ELF-1 (cell line): Measurements from ENCODE around the gene AFF2.
A peak's percentile ranks its signal among the peaks of the same experiment; 100 is the strongest.

Source experiments
- DNase-seq: peaks from one replicate; pipeline ENCODE4 v3.0.0-alpha.2; 2016; ENCODE audit warnings: low read depth, low spot score

The AFF2 gene

DNA sequence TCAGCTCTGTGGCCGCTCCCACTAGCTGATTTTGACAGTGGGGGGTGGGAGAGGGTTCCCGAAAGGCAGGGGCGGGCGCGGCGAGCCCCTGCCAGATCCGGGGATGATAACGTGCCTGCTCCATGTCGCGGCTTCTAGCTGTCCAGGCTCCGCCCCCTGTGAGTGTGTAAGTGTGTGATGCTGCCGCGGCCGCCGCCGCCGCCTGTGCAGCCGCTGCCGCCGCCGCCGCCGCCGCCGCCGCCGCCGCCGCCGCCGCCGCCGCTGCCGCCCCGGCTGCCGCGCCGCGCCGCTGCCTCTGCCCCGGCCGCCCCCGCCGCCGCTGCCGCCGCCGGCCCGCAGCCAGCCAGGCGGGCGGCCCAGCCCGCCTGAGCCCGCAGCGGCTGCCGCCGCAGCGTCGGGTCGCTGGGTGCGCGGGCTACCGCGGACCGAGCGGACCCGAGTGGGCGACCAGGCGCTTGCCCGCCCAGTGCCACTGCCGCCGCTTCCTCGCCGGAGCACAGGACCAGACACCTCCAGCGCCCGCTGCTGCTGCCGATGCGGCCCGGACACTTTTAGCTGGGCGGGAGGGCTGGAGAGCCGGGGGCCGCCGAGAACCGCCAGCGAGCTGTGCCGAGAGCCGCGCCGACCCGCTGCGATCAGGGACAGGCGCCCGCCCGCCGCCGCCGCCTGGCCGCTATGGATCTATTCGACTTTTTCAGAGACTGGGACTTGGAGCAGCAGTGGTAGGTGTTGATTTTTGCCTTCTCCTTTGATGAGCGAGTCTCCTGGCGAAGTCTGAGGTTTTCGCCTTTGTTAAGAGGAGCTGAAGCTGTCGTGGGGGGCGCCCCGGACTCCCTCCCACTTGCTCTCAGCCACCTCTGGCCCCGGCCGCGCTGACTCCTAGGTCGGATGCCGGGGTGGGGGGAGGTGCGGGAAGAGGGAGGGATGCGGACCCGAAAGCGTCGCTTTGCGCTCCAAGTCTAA is at the start of gene AFF2:
Gene AFF2, plus strand, starts transcription at position 195 of the 963 bp plus-strand sequence. Its CDS starts 481 bp downstream, at position 676.
- peak; percentile 75 for DNase-seq

DNA sequence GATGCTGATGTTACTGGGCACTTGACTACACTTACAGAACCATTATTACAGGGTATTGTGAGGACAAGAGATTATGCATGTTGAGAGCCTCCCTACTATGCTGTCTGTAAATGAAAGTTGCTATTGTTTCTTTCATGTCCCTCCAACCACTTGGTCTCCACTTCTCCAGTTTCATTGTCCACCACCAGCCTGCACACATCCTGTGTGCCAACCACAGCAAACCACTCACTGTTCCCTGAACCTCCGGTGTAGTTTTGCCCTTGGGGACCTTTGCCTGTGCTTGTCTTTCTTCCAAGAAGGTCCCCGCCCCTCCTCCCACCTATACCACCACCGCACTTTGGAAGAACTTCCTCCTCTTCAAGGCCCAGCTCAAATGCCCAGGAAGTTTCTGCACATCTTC is 43.1 kb upstream of the AFF2 start:
- DNase-seq: no peak

DNA sequence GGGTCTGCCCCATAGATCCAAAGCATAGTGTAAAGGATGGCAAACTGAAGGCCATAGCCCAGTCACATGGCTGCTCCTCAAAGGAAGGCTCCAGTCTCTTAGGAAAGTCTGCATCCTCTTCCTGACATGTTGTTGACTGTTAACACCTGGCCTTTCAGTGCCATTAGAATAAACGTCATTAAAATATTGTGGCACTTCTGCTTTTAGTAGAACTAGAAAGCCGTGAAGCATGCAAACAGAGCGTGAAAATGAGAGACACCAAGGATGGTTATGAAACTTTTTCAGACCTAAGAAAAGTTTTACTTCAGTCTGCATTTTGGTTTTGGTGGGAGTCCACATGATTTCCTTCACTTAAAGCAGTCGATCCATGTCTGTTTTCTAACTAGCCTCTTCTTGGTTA is 41.1 kb upstream of the AFF2 start:
- no peak for DNase-seq

DNA sequence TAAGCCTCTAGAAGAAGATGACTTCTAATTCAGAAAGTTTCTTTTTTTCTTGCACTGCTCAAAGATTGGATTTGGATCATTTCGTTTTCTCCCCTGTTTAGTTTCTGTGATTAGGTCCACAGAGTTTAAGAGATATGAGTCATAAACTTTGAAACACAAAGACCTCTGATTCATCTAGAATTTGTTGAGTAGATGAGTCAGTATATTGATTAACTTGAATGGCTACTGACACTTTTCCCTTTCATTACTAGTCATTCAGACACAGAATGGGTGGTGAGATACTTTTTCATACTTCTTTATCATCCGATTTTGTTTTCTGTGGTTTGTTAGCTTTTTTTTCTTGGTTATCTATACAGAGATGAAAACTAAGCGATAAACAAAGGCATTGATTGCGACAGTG is 34.1 kb upstream of the AFF2 start:
- no peak for DNase-seq

DNA sequence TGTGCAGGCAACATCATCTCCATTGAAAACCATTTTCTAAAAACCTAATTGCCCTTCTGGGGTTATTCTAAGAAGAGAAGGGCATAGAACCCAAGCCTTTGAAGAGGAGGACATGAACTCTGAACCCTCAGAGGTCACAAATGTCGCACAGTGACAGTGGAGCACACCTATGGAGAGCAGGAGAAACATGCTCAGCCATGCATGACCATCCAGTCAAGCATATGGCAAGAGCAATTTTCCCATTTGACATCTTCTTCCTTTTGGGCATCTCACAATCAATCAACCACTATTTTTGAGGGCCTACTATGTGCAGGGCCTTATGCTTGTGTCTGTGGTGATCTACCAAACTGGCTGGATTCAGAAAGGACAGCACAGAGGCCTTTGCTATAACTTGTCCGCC is 30.1 kb upstream of the AFF2 start:
- no peak for DNase-seq

DNA sequence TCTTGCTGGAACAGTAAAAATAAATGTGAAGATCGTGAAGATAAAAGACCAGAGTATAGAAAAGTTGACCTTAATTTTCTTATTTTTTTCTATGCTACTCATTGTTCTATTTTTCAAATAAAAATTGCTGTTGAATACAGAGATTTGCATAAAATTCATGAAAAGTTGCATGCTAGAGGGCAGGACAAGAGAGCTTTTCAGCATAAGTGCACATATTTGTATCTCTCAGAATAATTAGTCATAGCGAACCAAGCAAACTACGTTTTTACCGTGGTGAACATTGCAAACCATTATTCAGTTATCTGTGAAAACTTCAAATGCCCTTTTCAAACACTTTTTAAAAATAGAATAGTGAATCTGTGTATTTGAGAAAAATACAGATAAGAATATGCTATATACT is 26.4 kb upstream of the AFF2 start:
- DNase-seq: no peak

DNA sequence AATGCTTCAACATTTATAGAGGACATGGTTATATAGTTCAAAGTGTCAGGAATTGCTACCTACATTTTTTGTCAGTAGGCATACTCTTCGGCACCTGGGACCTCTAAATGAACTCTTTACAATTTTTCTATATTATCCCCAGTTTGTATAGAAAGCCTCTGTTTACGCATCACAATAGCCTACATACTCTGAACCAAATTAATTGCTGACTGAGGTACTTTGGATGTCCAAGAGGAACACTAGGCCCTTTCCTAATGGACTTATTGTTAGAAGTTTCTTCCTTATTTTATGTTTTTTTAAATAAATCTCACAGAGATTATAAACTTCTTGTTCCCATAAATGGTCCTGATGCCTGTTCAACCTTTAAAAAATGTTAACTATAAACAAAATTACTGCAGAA is 8.4 kb upstream of the AFF2 start:
- no peak for DNase-seq

DNA sequence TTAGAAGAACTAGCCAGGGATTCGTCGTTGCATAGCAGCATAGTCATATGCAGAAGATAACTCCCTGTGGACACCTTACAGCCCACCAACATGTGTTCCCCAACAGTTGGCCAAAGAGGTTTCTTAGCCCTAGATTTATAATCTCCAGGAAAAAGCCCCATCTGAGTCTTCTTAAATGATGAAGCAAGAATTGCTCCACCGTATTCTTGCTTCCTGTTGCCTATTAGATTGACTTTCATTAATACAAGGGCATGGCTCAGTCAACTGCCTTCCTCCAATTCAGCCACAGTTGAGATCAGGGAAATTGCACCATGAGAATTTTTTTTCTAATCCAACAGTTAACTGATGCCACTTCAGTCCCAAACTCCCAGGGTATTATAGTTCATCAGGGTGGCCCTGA is 5.2 kb upstream of the AFF2 start:
- no peak for DNase-seq

DNA sequence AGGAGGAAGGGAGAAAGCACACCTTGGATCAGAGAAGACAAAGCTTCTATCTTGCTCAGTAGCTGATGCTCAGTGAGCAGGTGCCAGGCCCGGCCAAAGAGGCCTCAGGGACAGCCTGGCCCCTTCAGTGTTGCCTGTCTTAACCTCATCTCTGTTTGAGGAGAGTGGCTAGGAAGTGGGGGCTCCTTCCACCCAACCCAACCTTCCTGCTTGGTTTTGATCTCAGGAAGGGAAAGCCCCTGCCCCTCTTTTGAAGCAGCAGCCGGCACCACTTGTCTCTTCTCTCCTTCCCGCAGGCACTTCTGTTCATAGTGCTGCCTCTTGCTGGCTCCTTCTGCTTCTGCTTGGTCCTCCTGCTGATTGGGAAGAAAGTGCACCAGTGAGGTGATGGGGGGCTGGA is 2.4 kb upstream of the AFF2 start:
- peak; percentile 30 for DNase-seq

DNA sequence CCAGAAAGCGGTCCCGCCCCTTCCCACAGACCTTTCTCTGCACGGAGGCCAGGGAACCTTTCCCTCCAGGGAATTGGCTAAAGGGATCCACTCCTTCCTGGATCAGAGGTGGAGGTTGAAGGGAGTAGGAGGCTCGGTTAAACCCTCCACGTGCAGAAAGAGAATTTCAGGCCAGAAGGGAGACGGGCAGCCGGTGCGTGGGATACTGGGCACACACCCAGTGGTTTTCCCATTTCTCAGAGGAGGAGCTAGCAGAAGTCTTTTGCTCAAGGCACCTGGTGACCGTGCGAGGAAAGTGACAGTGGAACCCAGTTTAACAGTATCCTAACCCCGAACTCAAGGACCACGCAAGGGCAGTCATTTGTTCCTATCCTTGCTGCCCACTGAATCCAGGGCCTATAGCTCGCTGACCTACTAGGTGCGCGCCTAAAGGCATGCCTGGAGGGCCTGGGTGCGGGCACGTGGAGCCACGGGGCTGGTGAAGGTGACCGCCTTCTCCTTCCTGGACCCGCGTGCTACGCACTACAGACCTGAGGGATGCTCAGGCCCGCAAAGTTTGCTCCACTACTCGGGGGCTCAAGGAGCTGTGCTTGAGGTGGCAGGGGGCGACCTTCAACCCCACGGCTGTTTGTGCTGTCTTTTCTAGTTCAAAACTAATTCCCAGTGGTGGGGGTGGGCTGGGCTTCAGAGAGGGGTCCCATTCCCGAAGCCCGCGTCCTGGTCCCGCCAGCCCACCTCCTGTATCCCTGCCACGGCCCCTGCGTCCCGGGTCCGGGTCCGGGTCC is 587 bp upstream of the AFF2 start:
- peak; percentile 26 for DNase-seq

DNA sequence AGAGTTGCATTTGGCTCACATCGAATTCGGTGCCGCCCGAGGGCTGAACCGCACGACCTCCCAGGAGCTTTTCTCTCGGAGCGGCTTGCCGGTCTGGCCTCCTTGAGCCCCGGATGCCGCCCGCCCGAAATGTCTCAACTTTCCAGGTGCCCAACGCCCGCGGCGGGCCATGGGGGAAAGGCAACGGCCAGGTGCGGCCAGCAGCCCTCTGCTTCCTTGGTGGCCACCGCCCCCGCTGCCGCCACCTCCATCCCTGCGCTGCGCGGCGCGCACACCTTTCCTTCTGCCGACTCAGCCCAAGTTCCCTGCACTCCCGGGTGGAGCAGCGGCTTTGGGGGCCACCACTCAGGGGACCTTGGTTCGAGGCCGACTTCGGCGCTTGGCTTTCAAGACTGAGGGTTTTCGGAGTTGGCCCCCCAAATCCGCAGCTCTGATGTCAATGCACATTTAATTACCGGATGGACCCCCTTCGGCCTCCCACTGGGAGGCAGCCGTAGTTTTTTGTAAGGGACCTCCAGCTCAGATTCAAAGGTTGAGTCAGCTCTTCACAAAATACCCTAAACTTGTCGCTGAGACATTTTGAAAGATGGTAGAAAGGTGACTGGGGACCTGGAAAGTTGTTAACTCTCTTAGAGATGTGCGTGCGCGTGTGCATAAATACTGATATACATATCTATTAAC is 1.1 kb downstream of the AFF2 start:
- DNase-seq: no peak

DNA sequence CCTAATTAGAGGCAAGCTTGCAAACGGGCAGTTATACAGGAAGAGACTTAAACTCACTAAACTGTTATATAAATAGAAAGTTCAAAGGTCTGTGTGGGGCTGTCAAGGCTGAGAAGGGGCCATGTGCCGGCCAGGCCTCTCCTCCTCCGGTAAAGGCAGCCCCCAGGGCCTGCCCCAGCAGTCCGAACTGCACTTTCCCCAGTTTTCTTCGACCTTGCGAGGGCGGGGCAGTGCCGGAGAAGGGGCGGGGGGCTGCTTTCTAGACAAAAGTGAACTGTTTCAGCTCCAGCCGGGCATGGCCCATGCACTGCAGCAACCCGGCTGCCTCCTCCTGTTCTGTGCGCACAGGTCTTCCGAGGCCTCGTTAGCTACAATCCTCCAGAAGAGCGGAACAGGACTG is 4.1 kb downstream of the AFF2 start:
- peak; percentile 75 for DNase-seq

DNA sequence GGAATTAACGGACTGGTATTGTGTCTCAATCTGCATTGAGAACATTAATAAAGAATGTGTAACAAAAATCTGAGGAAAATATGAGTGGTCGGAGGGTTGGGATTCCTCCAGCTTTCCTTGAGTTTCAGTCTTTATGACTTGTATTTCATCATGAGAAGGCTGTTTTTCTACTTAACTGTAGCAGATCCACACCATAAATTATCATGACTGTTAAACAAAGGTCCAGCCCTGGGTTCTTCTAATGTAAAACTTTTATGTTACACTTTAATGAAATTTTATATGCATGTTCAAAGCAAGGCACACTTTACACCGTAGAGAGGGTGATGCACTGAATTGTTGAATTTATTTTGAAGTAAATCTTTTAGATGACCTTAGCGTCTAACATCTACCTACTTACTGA is 7.0 kb downstream of the AFF2 start:
- DNase-seq: no peak

DNA sequence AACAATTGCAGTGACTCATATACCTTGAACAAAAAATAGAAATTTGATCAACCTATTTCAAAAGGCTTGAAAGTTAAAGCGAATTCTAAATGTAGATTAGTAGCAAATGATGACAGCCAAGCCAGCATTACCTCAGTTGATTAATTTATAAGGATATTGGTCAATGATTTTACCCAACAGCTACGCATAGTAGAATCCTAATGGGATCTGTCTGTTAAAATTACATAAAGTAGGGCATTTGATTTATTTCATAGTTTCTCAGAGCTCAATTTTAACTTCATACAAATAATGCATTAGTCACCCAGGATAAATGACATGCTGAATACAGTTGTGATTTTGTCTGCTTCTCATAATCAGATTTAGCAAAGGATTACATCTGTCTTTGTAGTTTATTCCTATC is 12.0 kb downstream of the AFF2 start:
- DNase-seq: no peak

DNA sequence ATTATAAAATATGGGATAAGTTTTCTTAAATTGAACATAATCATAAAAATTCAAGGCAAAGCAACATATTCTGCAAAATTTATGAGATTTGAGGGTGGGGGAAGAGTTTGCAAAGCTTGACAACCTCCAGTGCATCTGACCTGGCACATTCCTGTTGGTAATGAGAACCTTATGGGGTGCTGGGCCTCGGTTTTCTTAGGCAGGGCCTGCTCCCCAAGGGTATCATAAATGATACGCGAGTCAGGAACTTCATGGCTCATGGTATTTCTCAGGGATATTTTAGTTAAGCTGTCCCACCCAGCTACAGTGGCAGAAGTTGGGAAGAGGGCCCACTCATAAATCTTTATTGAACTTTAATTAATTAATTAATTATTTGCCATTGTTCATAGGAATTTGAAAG is 13.2 kb downstream of the AFF2 start:
- DNase-seq: no peak

DNA sequence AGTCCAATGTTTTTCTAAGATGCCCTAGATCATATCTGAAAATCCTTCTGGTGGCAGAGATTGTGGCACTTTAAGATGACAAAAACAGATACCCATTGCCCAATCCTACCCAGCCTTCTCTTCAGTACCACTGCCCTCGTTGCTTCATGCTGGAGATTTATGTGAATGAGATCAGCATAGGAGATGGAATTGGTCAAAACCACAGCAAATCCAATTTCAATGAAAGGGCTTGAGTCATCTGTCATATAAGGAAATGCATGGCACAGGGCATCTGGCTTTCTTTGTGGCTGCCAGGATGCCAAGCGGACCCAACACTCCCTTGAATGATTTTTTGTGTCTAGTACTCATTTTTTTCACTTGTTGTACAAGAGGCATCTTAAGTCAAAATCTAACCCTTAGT is 16.8 kb downstream of the AFF2 start:
- DNase-seq: no peak

DNA sequence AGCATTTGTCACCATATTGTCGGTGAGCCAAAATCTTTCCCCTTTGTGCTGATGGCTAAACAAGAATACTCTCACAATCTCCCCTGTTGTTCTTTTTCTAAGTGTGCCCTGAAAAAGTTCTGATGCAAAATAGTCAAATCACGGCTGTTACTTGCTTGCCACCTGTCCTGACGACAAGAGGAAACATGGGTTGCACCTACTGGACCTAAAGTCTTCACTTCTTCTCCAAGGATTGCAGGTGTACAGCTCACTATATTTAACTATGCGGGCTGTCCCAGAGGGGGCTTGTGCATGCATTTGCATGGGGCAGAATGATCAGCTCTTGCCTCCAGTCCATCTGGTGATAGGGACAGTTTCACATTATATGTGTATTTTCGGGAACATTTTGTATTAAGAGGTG is 21.6 kb downstream of the AFF2 start:
- DNase-seq: no peak

DNA sequence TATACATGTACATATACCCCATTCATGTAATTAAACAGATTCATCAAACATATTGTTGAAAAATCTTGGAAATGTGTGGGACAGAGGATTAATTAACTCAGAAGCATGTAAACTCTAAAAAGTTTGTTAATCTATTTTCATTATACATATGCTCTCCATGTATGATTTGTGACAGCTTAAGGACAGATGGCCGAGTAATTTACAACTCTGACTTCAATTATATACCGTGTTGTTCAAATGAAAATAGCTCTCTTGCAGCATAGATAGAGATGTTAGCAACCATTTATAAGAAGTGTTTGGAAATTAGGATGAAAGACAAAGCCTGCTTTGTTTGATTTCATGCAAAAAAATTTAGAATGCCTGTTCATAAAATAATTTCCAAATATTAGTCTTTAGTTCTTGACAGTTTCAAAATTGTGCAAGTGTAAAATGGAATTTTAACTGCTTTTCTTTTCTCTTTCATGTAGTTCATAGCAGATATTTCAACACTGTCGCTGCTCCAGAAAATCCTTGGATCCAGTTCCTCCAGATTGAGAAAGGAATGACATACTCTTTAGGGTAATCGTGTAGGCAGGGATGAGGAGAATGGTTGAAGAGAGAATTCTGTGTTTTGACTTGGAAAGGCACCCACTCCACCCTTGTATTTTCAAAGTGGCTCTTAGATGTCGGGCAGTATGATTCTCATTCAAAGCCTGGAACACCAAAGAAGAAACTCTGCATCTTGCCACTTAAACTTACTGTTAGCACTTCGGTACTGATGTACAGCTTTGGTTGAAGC is 23.1 kb downstream of the AFF2 start:
- DNase-seq: no peak

DNA sequence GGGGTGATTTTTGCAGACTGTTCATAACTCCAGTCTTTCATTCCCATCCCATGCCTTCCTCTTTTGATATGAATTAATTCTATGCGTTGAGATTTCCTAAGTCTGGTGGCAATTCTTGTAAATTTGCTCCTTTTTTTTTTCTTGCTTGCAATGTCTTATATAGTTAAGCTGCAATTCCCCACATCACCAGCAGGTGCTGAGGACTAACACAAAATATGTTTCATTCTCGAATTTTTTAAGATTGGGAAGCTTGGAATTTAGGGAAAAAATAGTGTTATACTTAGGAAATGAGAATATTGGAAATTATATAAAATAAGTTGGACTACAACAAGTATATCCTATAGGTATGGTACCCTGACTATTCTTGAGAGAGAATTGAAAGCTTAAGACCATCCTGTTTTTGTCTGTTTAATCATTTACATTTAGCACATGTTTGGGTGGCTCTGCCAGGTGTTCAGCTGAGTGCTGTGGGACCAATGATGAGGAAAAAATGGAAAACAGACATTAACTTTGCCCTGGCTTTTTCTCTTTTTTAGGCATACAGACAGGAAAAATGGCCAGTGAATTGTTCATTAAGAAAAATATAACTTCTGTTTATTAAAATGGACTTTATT is 30.2 kb downstream of the AFF2 start:
- no peak for DNase-seq

DNA sequence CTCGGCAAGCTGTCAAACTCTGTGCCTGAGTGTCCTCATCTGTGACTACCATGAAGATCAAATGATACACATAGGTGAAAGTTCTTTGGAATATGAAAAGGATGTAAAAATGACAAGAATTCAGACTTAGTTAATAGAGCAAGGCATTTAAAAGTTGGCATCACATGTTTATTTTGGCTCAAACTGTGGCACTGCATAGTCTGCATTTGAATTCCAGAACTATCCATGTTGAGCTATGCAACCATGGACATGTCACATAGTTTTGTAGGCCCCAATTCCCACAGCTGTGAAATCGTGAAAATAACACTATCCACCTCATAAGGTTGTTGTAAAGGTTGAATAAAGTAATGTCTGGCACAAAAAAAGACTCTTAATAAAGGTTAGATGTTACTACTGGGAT is 33.9 kb downstream of the AFF2 start:
- no peak for DNase-seq

DNA sequence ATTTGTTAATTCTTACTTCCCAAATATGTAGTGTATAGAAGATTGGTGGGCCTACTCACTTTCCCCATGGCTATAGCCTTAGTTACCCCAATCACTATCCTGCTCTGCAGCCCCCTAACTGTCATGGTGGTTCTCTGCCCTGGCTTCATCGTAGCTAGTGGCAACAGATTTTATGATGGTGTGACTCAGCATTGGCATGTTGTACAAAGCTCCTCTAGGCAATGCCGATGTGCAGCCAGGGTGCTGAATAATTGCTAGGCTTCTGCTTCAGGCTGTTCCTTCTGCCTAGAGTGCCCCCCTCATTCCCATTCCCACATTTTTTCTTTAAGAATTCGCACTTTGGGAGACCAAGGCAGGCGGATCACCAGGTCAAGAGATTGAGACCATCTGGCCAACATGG is 35.2 kb downstream of the AFF2 start:
- DNase-seq: peak; percentile 13
